Stimulated activated CD8-positive, alpha-beta memory T cell treated with anti-CD3 and anti-CD28 coated beads, Interleukin-4, amount 100 ng/mL, for 24 hours (primary cell): ENCODE data around the gene EZH2.

Experiments
- DNase-seq: peaks from one replicate; pipeline ENCODE4 v3.0.0-alpha.2; 2020; ENCODE audit warnings: low read depth

Gene EZH2

DNA sequence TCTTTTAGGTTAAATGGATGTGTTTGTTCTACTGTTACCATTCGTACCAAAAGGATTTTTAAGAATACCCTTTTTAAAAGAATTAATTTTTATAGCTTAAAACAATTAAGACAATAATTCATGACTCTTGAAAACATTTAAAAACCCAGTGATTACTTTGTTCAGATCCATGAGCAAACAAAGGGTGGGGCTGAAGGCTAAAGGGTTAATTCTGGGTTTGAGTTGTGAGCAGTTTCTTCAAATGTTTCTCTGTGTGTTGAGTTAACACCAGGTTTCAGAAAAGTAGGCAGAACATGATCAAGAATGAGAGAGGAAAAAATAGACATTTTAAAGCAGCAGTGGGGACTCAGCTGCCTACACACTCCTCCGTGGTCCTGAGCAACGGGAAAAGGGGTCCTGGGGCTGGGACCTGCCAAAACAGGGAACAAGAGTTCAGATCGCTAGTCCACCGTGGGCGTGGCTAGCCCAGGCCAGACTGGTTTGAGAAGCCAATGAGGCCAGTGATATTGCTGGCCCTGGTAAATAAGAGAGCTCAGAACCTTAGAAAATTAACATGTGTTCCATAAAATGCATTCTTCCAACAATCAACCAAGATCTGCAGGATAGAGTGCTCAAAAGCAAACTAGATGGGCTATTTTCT, 14.9 kb upstream of the EZH2 start:
- DNase-seq = no peak

DNA sequence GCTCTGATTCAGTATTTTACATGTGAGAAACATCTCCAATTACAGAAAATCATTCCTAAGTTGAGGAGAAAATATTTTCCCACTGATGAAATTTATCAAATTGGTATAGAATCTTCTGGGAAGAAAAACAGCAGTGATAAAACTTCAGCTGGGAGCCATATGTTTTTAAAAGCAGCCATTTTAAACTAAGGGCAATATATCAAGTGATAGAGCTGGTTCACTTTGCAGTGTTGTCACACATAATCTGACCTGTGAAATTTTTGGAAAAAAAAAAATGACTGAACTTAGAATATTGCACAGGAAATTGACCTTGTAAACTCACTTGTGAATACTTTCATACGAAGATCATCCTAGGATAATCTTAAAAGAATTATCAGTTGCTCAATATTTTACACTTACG, 10.5 kb upstream of the EZH2 start:
- DNase-seq = no peak

GRCh38 chr7:148893071-148893470, 9.0 kb upstream of the EZH2 start:
- DNase-seq = no peak

DNA sequence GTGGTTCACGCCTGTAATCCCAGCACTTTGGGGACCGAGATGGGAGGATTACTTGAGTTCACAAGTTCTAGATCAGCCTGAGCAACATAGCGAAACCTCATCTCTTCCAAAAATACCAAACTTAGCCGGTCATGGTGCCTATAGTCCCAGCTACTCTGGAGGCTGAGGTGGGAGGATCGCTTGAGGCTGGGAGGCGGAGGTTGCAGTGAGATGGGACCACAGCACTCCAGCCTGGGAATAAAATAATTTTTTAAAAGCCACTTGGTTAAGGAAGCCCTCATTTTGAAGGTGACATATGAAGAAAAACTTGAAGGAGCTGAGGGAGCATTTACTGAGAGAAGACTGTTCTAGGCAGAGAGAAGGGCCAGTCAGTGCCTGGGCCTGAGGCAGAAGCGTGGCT, 4.2 kb upstream of the EZH2 start:
- DNase-seq = no peak

DNA sequence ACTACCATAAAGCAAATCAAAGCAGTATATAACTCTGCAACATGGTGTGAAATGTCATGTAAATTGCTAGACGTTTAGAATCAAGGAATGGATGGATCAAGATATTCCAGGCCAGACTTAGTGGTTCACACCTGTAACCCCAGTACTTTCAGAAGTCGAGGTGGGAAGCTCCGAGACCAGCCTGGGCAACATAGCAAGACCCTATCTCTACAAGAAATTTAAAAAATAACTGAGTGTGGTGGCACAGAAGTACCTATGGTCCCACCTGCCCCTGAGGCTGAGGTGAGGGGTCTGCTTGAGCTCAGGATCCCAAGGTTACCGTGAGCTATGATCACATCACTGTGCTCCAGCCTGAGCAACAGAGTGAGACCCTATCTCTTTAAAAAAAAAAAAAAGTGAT, 2.8 kb upstream of the EZH2 start:
- no peak for DNase-seq

- DNase-seq = peak; percentile 91
Observed at GRCh38 chr7:148884299-148885022, 370 bp upstream of the EZH2 start.

DNA sequence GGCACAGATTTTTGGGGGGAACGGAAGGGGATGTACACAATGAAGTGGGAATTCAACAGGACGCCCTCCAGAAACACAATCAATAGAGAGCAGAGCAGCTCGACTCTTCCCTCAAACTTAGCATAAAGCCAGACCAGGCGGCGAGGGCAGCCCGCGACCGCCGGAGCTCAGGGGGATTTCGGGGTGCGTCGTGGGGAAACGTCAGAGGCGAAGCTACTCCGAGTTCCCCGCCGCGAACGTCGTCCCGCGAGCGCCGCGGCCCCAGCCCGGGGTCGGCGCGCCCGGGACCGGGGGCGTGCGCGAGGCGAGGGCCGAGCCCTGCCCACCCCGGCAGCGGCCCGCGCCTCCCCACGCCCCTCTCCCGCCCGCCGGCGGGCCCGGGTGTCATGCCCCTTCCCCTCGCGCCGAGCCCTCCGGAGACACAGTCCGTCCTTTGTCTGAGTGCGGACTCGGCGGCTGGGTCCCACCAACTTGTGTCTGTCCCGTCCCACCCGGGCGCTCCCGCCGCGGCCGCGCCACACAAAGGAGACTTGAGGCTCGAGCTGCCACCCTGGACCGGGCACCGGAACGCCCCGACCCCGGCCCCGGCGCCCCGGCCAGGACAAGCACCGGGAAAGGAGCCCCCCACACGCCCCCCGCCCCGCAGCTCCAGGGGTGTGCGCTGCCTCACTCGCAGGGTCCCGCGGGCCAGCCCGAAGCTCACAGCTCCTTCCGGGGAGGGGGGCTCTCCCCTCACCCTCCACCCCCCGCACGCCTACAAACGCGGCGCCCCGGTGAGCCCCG, 634 bp downstream of the EZH2 start:
- DNase-seq = peak; percentile 26

DNA sequence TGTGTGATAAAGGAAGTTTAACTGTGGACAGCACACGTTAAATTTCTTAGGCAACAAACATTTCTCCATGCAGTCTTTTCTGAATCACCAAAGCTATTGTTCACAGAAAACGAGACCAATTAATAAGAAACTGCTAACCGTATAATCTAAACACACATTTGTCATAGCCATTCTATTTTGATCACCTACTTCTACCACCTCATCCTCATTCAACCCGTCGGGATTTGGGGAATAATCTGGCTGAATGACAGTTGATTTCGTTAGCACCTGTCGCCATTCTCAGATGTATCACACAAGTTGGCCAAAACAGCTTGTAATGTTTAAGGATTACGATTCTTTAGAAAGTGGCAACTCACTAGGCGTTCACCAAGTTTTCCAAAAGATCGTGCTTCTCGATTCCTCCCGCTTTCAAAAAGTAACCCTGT, 1.2 kb downstream of the EZH2 start:
- no peak for DNase-seq

- no peak for DNase-seq
Observed at GRCh38 chr7:148882192-148882591, 1.9 kb downstream of the EZH2 start.

DNA sequence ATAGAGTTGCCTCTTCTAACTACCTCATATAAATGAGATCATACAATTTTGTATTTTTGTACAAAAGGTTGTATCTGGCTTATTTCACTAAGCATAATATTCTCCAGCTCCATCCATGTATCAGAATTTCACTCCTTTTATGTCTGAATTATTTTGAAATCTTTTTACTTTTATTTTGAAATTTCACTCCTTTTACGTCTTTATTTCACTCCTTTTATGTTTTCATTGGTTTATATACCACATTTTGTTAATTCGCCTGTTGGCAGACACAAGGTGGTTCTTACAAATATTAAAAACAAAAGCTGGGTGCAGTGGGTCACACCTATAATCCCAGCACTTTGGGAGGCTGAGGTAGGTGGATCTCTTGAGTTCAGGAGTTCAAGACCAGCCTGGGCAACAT, 5.8 kb downstream of the EZH2 start:
- DNase-seq = no peak

GRCh38 chr7:148877517-148877916, 6.6 kb downstream of the EZH2 start:
- DNase-seq = no peak

DNA sequence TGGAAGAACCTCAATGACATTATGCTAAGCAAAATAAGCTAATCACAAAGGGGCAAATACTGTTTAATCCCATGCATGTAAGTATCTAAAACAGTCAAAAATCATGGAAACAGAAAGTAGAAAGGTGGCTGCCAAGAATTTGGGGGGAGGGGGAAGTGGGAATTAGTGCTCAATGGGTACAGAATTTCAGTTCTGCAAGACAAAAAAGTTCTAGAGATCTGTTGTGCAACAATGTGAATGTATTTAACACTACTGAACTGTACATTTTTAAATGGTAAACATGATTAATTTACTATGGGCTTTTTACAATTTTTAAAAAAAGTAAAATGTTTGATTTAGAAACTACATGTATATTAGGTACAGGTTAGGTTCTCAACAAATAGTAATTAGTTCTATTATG, 11.9 kb downstream of the EZH2 start:
- no peak for DNase-seq

GRCh38 chr7:148871551-148871950, 12.5 kb downstream of the EZH2 start:
- no peak for DNase-seq

GRCh38 chr7:148871030-148871429, 13.1 kb downstream of the EZH2 start:
- DNase-seq = no peak

DNA sequence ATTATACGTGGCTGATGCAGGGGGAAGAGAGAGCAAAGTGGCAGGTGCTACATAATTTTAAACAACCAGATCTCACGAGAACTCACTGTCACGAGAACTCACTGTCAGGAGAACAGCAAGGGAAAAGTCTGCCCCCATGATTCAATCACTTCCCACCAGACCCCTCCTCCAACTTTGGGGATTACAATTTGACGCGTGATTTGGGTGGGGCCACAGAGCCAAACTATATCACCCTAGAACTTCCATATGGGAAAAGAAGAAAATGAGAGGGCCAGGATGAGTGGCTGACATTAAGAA, 15.8 kb downstream of the EZH2 start:
- no peak for DNase-seq

DNA sequence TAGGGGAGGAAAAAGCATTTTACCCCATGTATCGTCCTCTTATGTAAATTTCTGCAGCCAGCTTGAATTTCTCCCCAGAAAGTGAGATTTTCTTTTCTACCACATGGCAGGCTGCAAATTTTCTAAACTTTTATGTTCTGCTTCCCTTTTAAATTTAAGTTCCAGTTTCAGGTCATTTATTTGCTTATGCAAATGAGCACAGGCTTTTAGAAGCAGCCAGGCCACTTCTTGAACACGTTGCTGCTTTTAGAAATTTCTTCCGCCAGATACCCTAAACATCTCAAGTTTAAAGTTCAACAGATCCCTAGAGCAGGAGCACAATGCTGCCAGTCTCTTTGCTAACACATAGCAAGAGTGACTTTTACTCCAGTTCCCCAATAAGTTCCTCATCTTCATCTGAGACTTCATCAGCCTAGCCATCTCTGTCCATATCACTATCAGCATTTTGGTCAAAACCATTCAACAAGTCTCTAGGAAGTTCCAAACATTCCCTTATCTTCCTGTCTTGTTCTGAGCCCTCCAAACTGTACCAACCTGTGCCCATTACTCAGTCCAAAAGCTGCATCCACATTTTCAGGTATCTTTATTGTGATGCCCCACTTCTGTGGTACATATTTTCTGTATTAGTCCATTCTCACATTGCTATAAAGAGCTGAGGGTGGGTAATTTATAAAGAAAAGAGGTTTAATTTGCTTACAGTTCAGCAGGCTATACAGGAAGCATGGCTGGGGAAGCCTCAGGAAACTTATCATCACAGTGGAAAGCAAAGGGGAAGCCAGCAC, 16.3 kb downstream of the EZH2 start:
- no peak for DNase-seq

- DNase-seq = no peak
Observed at GRCh38 chr7:148866362-148866761, 17.7 kb downstream of the EZH2 start.

DNA sequence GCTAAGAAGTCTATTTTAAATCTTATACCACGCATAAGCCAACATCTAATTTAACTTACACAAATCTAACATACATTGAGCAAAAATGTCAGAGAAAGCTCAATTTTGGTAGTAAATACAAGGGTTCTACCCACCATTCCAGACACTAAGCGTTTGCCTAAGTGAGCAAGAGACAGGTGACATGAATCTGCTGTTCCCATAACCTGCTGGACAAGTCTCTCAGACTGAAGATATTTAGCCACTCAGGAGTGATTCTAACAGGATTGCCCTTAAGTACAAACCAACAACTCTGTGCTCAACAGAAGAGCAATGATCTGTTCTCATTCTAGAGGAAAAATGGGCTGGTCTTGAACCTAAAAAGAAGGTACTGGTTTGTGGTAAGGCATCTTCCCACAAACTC, 18.8 kb downstream of the EZH2 start:
- no peak for DNase-seq

- no peak for DNase-seq
Observed at GRCh38 chr7:148863324-148863723, 20.8 kb downstream of the EZH2 start.

GRCh38 chr7:148862481-148862880, 21.6 kb downstream of the EZH2 start:
- no peak for DNase-seq

DNA sequence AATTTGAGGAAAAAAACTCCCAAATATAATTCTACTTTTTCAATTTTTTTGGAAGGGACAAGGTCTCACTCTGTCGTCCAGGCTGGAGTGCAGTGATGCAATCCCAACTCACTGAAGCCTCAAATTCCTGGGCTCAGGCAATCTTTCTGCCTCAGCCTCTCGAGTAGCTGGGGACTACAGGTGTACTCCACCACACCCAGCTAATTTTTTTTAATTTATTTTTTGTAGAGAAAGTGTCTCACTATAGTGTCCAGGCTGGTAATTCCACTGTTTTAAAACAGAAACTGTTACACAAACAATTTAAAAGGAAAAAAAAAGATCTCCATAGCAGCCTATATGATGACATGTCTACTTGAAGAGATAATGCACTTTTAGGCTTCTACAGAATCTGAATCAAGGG, 25.6 kb downstream of the EZH2 start:
- no peak for DNase-seq

DNA sequence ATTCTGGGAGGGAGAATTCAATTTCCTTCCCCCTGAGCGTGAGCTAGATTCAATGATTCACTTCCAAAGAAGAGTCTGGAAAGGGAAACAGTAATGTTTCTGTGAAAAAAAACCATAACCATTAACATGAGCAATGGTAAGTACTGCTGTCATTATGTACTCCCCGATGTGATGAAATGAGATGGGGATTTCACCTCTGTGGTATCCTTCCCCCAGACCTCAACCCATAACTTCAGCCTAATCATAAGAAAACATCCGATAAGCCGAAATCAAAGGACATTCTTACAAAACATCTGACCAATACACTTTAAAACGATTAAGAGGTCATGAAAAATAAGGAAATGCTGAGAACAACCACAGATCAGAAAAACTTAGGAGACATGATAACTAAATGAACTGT, 27.2 kb downstream of the EZH2 start:
- no peak for DNase-seq

DNA sequence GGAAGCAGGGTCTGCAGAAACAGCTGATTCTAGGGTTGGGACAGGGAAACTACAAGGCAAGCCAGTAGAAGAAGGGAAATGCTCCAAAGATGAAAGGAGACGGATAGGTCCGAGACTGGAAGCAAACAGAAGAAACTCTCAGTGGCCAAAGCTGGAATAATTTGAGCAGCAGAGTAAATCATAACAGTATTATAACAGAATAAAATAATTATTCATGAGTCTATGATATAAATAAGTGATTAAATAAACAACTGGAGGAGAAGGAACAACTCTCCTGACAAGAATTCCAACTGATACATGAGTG, 27.6 kb downstream of the EZH2 start:
- no peak for DNase-seq
